Hepatocyte (in vitro differentiated cells): ENCODE results near the gene VENTX. TPM values are rescaled to one million over a fixed set of nuclear protein-coding genes. Genes with fewer than 3 reads are reported as not detected.
"Not testable (repeated sequence)": the region's sequence is repeated elsewhere in the genome, so short reads cannot be mapped to it uniquely, and the experiment has no call there.

Experiments used
- DNase-seq: peaks from one replicate; pipeline ENCODE4 v3.0.0-alpha.2; 2016; ENCODE audit warnings: low spot score
- H2AFZ ChIP-seq: fragments of 200-600 bp; sonication (generic); 2 replicates; pipeline ENCODE4 v1.6.0; 2016; ENCODE audit warnings: antibody characterized with exemption, mild to moderate bottlenecking
- H3K27ac ChIP-seq: fragments of 200-600 bp; sonication (generic); 2 replicates; pipeline ENCODE4 v1.5.1; 2016; ENCODE audit warnings: mild to moderate bottlenecking
- H3K27me3 ChIP-seq: fragments of 200-600 bp; sonication (generic); 2 replicates; pipeline ENCODE4 v1.6.1; 2016
- H3K36me3 ChIP-seq: fragments of 200-600 bp; sonication (generic); replicated peaks from 2 replicates; pipeline ENCODE4 v1.5.1; 2016; ENCODE audit warnings: low read depth; ENCODE audit not compliant: insufficient read depth
- H3K4me1 ChIP-seq: fragments of 200-600 bp; sonication (generic); 2 replicates; pipeline ENCODE4 v1.5.1; 2016; ENCODE audit warnings: mild to moderate bottlenecking, moderate library complexity; ENCODE audit not compliant: insufficient read depth
- H3K4me2 ChIP-seq: fragments of 200-600 bp; sonication (generic); 2 replicates; pipeline ENCODE4 v1.6.0; 2016
- H3K4me3 ChIP-seq: fragments of 200-600 bp; sonication (generic); 2 replicates; pipeline ENCODE4 v1.5.1; 2016; ENCODE audit warnings: mild to moderate bottlenecking
- H3K79me2 ChIP-seq: fragments of 200-600 bp; sonication (generic); 2 replicates; pipeline ENCODE4 v1.6.0; 2017; ENCODE audit warnings: mild to moderate bottlenecking
- H3K9me2 ChIP-seq: fragments of 200-600 bp; sonication (generic); replicated peaks from 2 replicates; pipeline ENCODE4 v1.6.0; 2017; ENCODE audit warnings: mild to moderate bottlenecking; ENCODE audit not compliant: insufficient read depth
- H3K9me3 ChIP-seq: fragments of 200-600 bp; sonication (generic); 2 replicates; pipeline ENCODE4 v1.5.1; 2016; ENCODE audit warnings: low read depth, mild to moderate bottlenecking
- H4K20me1 ChIP-seq: fragments of 200-600 bp; sonication (generic); 2 replicates; pipeline ENCODE4 v1.6.0; 2016; ENCODE audit warnings: mild to moderate bottlenecking; ENCODE audit not compliant: insufficient read depth, poor library complexity, severe bottlenecking
- EZH2 ChIP-seq: fragments of 200-600 bp; sonication (generic); IDR thresholded peaks from 2 replicates; pipeline ENCODE4 v1.6.1; 2016; ENCODE audit warnings: antibody characterized with exemption, mild to moderate bottlenecking, borderline replicate concordance
- EZH2phosphoT487 ChIP-seq: fragments of 200-600 bp; sonication (generic); IDR thresholded peaks from one replicate; pipeline ENCODE4 v1.6.1; 2018; ENCODE audit warnings: antibody characterized with exemption, mild to moderate bottlenecking, low read depth, moderate library complexity; ENCODE audit not compliant: unreplicated experiment, severe bottlenecking
- WGBS: methylation state at CpG from one replicate; pipeline ENCODE4 v1.1.6; 2016; ENCODE audit warnings: low lambda C conversion rate; ENCODE audit errors: missing lambda C conversion rate; 5-methylcytosine and 5-hydroxymethylcytosine counted together
- polyA plus RNA-seq: library from polyadenylated mRNA; unstranded; fragments of >200 nt; fragmentation: Nextera tagmentation; extraction: Ambion mirVana; gene quantifications from 2 replicates; pipeline ENCODE4 v1.2.1, GENCODE V29; 2016
- total RNA-seq: library from RNA; depleted of rRNA; stranded (reverse); fragments of >200 nt; gene quantifications from 2 replicates; pipeline ENCODE4 v1.2.3, GENCODE V29; 2014
- TF ChIP-seq, protein P1 (sequence below): fragments of 200-600 bp; sonication (generic); IDR thresholded peaks from 2 replicates; pipeline ENCODE4 v1.5.1; 2016; ENCODE audit warnings: antibody characterized with exemption, mild to moderate bottlenecking; ENCODE audit not compliant: poor library complexity

VENTX gene
- total and polyA plus RNA-seq, 2 experiments from 2014 or later: not detected

DNA sequence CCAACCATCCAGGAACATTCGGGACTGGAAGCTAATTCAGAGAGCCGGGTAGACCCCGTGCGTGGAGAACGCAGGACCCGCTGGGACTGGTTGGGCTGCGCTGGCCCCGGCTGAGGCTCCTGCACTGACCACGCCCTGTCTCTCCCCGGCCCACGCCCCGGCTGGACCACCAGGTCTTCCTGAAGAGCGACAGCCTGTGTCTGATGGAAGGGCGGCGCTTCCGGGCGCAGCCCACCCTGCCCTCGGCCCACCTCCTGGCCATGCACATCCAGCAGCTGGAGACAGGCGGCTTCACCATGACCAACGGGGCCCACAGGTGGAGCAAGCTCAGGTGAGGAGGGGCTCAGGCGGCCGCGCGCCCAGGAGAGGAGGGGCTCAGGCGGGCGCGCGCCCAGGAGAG is 17.9 kb upstream of the VENTX start:
- H3K4me3 ChIP-seq: no peak overlapping the region
- H3K4me1 ChIP-seq: no peaks in the 10 kb centered on the region
- no peaks in the 10 kb centered on the region for H3K36me3 ChIP-seq
- H3K9me2 ChIP-seq: no peaks in the 10 kb centered on the region
- H3K9me3 ChIP-seq: no peaks in the 10 kb centered on the region
- TF ChIP-seq, protein P1, sequence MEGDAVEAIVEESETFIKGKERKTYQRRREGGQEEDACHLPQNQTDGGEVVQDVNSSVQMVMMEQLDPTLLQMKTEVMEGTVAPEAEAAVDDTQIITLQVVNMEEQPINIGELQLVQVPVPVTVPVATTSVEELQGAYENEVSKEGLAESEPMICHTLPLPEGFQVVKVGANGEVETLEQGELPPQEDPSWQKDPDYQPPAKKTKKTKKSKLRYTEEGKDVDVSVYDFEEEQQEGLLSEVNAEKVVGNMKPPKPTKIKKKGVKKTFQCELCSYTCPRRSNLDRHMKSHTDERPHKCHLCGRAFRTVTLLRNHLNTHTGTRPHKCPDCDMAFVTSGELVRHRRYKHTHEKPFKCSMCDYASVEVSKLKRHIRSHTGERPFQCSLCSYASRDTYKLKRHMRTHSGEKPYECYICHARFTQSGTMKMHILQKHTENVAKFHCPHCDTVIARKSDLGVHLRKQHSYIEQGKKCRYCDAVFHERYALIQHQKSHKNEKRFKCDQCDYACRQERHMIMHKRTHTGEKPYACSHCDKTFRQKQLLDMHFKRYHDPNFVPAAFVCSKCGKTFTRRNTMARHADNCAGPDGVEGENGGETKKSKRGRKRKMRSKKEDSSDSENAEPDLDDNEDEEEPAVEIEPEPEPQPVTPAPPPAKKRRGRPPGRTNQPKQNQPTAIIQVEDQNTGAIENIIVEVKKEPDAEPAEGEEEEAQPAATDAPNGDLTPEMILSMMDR: no peak
- TF ChIP-seq EZH2: no peak
- TF ChIP-seq EZH2phosphoT487: no peak
- 18% methylated on average over 22 of the region's 28 CpGs for WGBS
- no peaks in the 10 kb centered on the region for H3K79me2 ChIP-seq
- H3K4me2 ChIP-seq: no peak overlapping the region
- peaks cover 18% of the 10 kb centered on the region for H3K27me3 ChIP-seq
- no peaks in the 10 kb centered on the region for H4K20me1 ChIP-seq
- H3K27ac ChIP-seq: no peak overlapping the region
- H2AFZ ChIP-seq: no peak overlapping the region
- no peak for DNase-seq

DNA sequence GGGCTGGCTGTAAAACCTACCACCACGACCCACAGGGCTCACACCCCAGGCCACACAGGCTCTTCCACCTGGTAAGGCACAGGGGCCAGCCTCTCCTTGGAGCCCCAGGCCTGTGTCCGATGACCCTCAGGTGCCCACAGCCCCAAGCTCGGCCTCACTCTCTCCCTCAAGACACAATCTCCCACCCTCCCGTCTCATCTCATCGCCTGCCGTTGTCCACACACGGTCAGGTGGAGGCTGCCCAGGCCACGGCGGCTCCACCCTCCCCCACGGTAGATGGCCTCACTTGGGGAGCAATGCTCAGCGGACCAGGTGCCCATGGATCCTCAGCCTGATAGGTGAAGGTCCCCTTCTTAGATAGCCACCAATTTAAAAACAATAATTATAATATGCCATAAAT is 16.3 kb upstream of the VENTX start:
- H2AFZ ChIP-seq: no peak overlapping the region
- peaks cover 18% of the 10 kb centered on the region for H3K27me3 ChIP-seq
- H3K4me2 ChIP-seq: no peak overlapping the region
- H3K4me3 ChIP-seq: no peak overlapping the region
- no peaks in the 10 kb centered on the region for H3K4me1 ChIP-seq
- H3K79me2 ChIP-seq: no peaks in the 10 kb centered on the region
- no peak for TF ChIP-seq EZH2phosphoT487
- TF ChIP-seq, protein P1: no peak
- 90% methylated on average over 11 of the region's 11 CpGs for WGBS
- DNase-seq: no peak
- no peaks in the 10 kb centered on the region for H3K9me3 ChIP-seq
- H3K36me3 ChIP-seq: no peaks in the 10 kb centered on the region
- H4K20me1 ChIP-seq: no peaks in the 10 kb centered on the region
- H3K27ac ChIP-seq: no peak overlapping the region
- H3K9me2 ChIP-seq: no peaks in the 10 kb centered on the region

DNA sequence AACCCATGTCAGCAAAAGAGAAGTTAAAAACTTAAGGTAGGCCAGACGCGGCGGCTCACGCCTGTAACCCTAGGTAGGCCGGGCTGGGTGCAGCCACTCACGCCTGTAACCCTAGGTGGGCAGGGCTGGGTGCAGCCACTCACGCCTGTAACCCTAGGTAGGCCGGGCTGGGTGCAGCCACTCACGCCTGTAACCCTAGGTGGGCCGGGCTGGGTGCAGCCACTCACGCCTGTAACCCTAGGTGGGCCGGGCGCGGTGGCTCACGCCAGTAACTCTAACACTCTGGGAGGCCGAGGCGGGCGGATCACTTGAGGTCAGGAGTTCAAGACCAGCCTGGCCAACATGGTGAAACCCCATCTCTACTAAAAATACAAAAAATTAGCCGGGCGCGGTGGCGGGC is 15.9 kb upstream of the VENTX start:
- 96% methylated on average over 5 of the region's 22 CpGs for WGBS
- not testable (repeated sequence) for H2AFZ ChIP-seq, H3K9me2 ChIP-seq, H3K27ac ChIP-seq, H3K79me2 ChIP-seq, H3K36me3 ChIP-seq, H3K4me3 ChIP-seq, H4K20me1 ChIP-seq, H3K4me2 ChIP-seq, H3K9me3 ChIP-seq, DNase-seq, H3K4me1 ChIP-seq
- H3K27me3 ChIP-seq: peaks cover 19% of the 10 kb centered on the region

DNA sequence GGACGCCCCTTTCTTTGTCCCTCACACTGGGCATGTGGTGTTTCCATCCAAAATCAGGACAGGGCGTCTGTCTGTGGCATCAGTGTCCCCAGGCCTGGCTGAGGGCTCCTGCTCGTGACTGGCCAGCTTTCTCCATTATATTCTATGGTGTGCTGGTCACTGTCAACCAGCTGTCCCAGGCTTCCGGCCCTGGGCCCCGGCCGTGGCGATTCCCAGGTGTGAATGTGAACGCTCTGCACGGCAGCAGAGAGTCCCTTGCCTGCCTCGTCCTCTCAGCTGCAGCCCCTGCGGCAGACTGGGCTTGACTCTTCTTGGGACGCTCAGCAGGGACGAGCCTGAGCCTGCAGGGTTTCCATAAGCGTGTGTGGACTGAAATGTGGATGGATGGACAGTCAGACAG is 13.6 kb upstream of the VENTX start:
- no peaks in the 10 kb centered on the region for H4K20me1 ChIP-seq
- no peak overlapping the region for H3K4me2 ChIP-seq
- no peak for DNase-seq
- no peaks in the 10 kb centered on the region for H3K9me2 ChIP-seq
- WGBS: 81% methylated on average over 13 of the region's 14 CpGs
- no peaks in the 10 kb centered on the region for H3K9me3 ChIP-seq
- H3K36me3 ChIP-seq: no peaks in the 10 kb centered on the region
- no peak overlapping the region for H3K27ac ChIP-seq
- no peaks in the 10 kb centered on the region for H3K4me1 ChIP-seq
- TF ChIP-seq EZH2phosphoT487: no peak
- TF ChIP-seq EZH2: no peak
- TF ChIP-seq, protein P1: no peak
- H3K27me3 ChIP-seq: peaks cover 28% of the 10 kb centered on the region
- no peak overlapping the region for H3K4me3 ChIP-seq
- no peaks in the 10 kb centered on the region for H3K79me2 ChIP-seq
- no peak overlapping the region for H2AFZ ChIP-seq
